CD4-positive, alpha-beta T cell treated with Interleukin-21 for 1 hour (primary cell): ENCODE results near the gene PLB1.
A peak's percentile ranks its signal among the peaks of the same experiment; 100 is the strongest.

Experiments used
- DNase-seq: peaks from one replicate; pipeline ENCODE4 v3.0.0-alpha.2; 2020

PLB1 gene

DNA sequence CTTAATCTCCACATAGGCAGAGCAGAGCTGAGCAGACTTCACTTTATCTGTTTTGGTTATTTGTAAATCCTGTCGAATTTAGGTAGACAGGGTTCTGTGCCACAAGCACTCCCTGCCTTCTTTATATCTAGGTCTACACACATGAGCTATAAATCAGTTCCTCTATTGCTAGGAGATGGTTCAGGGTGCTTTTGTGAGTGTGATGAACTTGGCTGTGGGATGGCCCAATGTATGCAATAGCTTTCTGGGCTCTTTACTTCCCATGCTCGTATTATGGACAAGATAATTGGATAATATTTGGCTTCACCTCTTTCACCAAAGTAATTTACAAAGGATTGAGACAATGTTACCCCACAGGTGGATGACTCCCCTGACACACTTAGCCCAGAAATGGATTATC is 72.2 kb downstream of the PLB1 start:
- no peak for DNase-seq

- DNase-seq: no peak
Observed at GRCh38 chr2:28568533-28568932, 72.7 kb downstream of the PLB1 start.

DNA sequence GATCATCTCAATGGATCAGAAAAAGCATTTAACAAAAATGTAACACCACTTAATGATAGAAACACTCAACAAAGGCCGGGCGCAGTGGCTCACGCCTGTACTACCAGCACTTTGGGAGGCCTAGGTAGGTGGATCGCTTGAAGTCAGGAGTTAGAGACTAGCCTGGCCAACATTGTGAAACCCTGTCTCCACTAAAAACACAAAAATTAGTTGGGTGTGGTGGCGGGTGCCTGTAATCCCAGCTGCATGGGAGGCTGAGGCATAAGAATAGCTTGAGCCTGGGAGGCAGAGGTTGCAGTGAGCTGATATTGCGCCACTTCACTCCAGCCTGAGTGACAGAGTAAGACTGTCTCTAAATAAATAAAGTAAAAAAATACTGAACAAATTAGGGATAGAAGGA is 74.6 kb downstream of the PLB1 start:
- DNase-seq: no peak

DNA sequence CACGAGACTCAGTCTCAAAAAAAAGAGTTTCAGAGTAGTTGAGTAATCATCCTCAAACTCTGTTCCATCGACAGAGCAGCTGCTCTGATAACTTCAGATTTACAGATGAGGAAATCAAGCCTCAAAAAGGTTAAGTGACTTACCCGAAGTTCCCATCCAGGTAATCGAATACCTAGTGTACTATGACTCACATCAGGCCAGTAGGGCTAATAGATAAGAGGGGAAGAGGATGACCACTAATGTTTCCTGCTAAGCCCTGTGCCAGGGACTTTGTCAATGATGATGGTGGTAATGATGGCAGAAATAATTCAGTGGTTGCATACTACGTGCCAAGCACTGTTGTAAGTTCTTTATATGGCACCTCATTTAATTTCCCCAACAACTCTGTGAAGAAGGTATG is 80.9 kb downstream of the PLB1 start:
- DNase-seq: no peak

GRCh38 chr2:28577791-28578680 is 82.2 kb downstream of the PLB1 start:
- DNase-seq: no peak

GRCh38 chr2:28578774-28579173 is 82.9 kb downstream of the PLB1 start:
- no peak for DNase-seq

DNA sequence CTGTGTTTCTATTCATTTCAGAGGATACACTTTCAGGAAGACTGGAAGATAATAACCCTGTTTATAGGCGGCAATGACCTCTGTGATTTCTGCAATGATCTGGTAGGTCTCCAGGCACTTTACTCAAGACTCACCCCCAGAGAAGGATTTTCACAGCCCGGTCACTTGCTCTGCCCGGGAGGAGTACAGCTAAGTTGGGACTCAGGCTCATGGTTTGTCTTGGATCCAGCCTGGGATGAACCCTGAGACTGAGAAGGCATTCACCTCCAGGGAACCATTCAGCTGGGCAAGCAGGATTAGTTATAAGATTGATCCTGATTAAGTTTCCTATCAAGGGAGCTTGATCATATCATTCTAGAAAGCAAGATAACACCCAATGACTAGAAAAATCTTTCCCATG is 83.7 kb downstream of the PLB1 start:
- DNase-seq: no peak

GRCh38 chr2:28580078-28580477 is 84.2 kb downstream of the PLB1 start:
- no peak for DNase-seq

DNA sequence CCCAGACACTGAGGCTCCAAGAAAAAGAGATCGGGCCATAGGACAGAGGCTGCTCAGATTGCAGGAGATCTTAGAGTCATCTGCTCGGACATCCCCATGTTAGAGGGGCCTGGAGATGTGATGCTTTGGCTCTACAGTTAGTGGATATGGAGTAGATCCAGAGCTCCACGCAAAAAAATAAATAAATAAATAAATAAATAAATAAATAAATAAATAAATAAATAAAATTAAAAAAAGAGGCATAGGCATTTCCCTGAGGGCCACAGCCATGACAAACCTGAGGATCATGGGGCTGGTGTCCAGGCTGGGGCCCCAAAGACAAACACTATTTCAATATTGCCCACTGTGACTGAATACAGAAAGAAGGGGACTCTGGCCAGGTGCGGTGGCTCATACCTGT is 85.5 kb downstream of the PLB1 start:
- DNase-seq: no peak

DNA sequence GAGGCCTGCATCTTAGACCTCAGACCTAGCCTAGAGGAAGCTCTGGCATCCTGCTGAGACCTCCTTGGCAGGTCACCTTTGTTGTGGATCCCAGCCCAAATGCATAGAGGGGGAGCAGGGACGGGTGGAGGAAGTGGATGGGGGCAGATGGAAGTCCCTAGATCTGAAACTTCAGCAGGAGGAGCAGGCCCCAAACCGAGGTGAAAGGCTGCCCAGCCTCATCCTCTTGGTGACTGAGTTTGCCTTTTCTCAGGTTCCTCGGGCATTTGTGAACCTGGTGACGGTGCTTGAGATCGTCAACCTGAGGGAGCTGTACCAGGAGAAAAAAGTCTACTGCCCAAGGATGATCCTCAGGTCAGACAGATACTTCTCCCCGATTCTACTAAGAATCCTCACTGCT is 86.3 kb downstream of the PLB1 start:
- no peak for DNase-seq

GRCh38 chr2:28582595-28582994 is 86.7 kb downstream of the PLB1 start:
- DNase-seq: no peak

DNA sequence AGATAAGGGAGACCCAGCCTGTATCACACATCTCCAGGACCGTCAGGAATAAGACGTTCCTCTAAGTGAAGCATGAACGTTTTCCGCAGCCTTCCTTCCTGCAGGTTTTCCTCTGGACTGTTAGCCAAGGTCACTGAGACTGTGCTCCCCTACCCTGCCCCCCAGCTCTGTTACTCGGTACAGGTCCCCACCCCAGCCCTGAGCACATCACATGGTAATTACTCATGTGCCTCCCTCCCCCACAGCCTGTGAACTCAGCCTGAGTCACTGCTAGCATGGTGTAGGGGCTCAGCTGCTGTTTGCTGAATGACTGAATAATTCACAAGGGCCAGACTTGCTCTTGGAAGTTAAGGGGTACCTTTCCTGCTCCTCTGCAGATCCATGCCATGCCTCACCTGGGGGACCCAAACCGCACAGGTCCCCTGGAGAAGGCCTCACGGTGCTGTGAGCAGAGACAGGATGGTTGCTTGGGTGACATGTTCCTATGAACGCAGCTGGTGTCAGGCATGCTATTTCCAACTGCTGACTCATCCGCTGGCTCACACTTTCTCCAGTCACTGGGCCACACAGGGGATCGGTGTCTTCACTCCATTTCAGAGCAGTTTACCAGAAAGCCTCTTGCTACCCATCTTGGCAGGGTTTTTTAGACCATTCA is 88.2 kb downstream of the PLB1 start:
- DNase-seq: no peak

GRCh38 chr2:28586867-28587266 is 91.0 kb downstream of the PLB1 start:
- peak; percentile 70 for DNase-seq

- no peak for DNase-seq
Observed at GRCh38 chr2:28587526-28588291, 91.8 kb downstream of the PLB1 start.

DNA sequence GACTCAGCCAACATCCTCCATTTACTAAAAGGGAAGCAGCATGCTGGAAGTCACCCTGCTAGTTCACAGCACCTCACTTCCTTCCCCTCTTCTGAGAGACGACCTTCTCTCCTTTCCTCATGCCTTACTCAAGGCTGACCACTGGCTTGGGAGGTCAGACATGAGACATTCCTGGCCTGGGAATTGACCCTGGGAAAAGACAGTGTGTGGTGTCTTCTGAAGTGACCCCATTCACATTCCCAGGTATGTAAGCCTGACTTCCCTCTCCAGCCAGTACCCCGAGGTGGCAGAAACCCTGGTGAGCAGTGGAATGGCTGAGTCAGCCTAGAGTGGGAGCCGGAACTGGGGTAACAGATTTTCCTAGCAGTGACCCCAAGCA is 92.4 kb downstream of the PLB1 start:
- DNase-seq: no peak

GRCh38 chr2:28589746-28590463 is 94.0 kb downstream of the PLB1 start:
- no peak for DNase-seq

DNA sequence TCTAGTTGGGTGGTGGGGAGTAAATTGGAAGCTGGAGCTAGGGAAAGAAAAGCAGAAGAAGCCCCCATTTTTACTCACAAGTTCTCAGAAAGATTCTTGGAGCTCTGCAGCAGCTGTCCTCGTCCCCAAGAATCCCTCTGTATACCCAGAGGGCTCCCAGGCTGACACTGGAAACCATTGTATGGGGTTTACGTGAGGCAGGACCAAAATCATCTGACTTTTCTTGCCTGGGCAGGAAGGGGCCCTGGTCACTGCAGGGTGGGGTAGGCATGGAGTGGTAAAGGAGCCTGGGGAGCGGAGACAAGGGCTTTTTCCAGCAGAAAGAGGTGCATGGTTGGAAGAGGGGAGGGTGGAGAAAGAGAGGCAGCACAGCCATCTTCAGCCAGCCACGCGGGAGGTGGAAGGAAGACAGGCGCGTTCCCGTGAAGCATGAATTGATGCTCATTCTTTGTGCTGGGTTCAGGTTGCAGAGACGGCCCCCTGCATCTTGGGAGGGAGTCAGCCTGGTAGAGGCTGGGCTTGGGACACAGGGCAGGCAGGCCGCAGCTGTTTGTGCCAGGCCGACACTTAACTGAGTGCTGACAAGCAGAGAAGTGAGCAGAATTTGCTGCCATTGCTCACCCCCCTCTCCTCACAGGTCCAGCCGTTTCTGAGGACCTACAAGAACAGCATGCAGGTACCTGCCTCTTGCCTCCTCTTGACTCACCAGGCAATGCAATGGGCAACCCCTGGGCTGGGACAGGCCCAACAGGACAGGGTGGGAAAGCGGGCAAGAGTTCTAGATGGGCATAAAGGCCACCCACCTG is 94.8 kb downstream of the PLB1 start:
- DNase-seq: no peak

- DNase-seq: no peak
Observed at GRCh38 chr2:28591711-28592335, 96.0 kb downstream of the PLB1 start.

DNA sequence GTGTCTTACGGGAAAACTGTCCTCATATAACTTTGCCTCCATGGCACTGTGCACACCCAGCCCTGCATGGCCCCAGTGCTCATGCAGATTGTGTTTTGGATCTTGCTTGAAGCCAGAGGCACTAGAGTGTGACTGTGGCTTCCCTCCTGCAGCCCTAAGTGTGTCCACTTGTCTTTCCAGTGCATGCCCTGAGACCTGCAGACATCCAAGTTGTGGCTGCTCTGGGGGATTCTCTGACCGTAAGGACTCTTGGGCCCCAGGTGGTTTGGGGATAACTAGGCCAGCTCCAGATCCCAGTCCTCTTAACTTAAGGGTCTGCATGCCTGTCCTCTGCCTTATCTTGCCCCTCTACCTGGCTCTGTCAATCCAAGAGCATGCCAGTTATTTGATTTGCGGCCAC is 96.6 kb downstream of the PLB1 start:
- no peak for DNase-seq

- DNase-seq: no peak
Observed at GRCh38 chr2:28593160-28593755, 97.4 kb downstream of the PLB1 start.

DNA sequence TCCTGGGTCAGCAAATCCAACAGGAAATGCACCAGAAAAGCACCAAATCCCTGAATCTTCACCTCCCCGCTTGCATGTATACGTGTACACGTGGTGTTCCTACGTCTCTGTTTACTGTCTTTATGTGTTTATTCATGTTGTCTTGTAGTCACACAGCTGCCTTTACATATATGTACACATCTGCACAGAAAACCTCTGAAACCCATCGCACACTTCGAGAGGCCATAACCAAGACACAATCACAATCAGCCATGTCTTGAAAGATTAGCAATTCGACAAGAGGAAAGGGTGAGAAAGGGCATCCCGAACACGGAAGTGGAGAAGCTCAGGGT is 98.1 kb downstream of the PLB1 start:
- DNase-seq: no peak
